ENCODE results near the gene ADI1.

GRCh38 chr2:3529316-3530025, 10.1 kb upstream of the ADI1 start:
- TF ChIP-seq NFRKB (IDR thresholded peaks at IDR 0.05) (no peak), FOXM1 (IDR thresholded peaks at IDR 0.05; ENCODE audit: borderline replicate concordance) (no peak), SP1 (IDR thresholded peaks at IDR 0.05) (no peak), LEF1 (IDR thresholded peaks at IDR 0.05; ENCODE audit: borderline replicate concordance) (no peak), BHLHE40 (IDR thresholded peaks at IDR 0.05; ENCODE audit: borderline replicate concordance) (no peak), ELF4 (IDR thresholded peaks at IDR 0.05) (no peak), SUZ12 (IDR thresholded peaks at IDR 0.05) (no peak), TARDBP (IDR thresholded peaks at IDR 0.05) (no peak), ZNF384 (IDR thresholded peaks at IDR 0.05) (no peak)
- TF ChIP-seq, protein P1, sequence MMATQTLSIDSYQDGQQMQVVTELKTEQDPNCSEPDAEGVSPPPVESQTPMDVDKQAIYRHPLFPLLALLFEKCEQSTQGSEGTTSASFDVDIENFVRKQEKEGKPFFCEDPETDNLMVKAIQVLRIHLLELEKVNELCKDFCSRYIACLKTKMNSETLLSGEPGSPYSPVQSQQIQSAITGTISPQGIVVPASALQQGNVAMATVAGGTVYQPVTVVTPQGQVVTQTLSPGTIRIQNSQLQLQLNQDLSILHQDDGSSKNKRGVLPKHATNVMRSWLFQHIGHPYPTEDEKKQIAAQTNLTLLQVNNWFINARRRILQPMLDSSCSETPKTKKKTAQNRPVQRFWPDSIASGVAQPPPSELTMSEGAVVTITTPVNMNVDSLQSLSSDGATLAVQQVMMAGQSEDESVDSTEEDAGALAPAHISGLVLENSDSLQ (IDR thresholded peaks at IDR 0.05) = no peak
